HepG2 (cell line): Measurements from ENCODE around the gene HSPB9. TPM values are rescaled to one million over a fixed set of nuclear protein-coding genes. Genes with fewer than 3 reads are reported as not detected.

Source experiments
- ATAC-seq: fragments of 200-7000 bp; cut with Tn5 transposase; 3 replicates; pipeline ENCODE4 v1.9.1; 2020; ENCODE audit warnings: mild to moderate bottlenecking, moderate library complexity
- BruUV-seq: library from RNA; stranded (reverse); fragments of 400-500 nt; replicated peaks from 2 replicates; lab custom pipeline; 2021; lab: Mats Ljungman, UMichigan
- CTCF ChIA-PET: fragments of 300-600 bp; formaldehyde crosslinking; extraction: SDS; loops from one replicate; lab custom pipeline; 2021; ENCODE audit warnings: low total read pairs, inconsistent platforms, low intra/inter-chr PET ratio; lab: Yijun Ruan, JAX
- POLR2A ChIA-PET: fragments of 350-600 bp; sonication (Branson Sonifier 250); formaldehyde crosslinking; loops from one replicate; lab custom pipeline; 2020; ENCODE audit warnings: antibody characterized with exemption, inconsistent platforms; lab: Yijun Ruan, JAX
- DNase-seq: peaks from one replicate; pipeline ENCODE4 v3.0.0-alpha.2; 2015; ENCODE audit warnings: low spot score
- FAIRE-seq: peaks from 3 replicates; lab custom pipeline; 2011; peaks lifted over from hg19 to GRCh38; lab: Jason Lieb, UNC
- H2AFZ ChIP-seq: one replicate; pipeline ENCODE4 v1.6.1; 2011; ENCODE audit warnings: low read length, inconsistent platforms
- H3K27ac ChIP-seq: fragments of 300-600 bp; 3 replicates; pipeline ENCODE4 v1.8.0; 2011; ENCODE audit warnings: mixed run types, mild to moderate bottlenecking, mixed read lengths, low read length, inconsistent platforms; ENCODE audit not compliant: insufficient read depth; ENCODE audit errors: extremely low read length
- H3K27me3 ChIP-seq, 2 experiments: fragments of 200-600 bp in 1 of 2; 2 replicates in 1 of 2; 3 replicates in 1 of 2; pipeline versions ENCODE4 v1.6.0 to v1.8.0; 2011; ENCODE audit warnings: low read length in 2 of 2, mild to moderate bottlenecking in 2 of 2, moderate library complexity in 2 of 2, inconsistent platforms in 1 of 2; ENCODE audit not compliant: insufficient read depth in 2 of 2, control insufficient read depth in 1 of 2
- H3K36me3 ChIP-seq, 2 experiments: fragments of 200-600 bp in 1 of 2; replicated peaks in 1 of 2; 2 replicates in 1 of 2; 3 replicates in 1 of 2; pipeline versions ENCODE4 v1.5.1 to v1.8.0; 2011; ENCODE audit warnings: low read length in 2 of 2, inconsistent platforms in 1 of 2; ENCODE audit not compliant: insufficient read depth in 2 of 2, control insufficient read depth in 1 of 2
- H3K4me1 ChIP-seq: 2 replicates; pipeline ENCODE4 v1.5.1; 2012; ENCODE audit warnings: low read length, inconsistent platforms; ENCODE audit not compliant: insufficient read depth
- H3K4me2 ChIP-seq: 2 replicates; pipeline ENCODE4 v1.6.0; 2011; ENCODE audit warnings: low read depth, low read length, inconsistent platforms
- H3K4me3 ChIP-seq, 3 experiments: fragments of 200-600 bp in 1 of 3; sonication (generic), shearing (Covaris generic) in 1 of 3; replicated peaks in 1 of 3; 2 replicates each; pipeline ENCODE4 v1.5.1; 2011 to 2016; ENCODE audit warnings: low read length in 3 of 3, inconsistent platforms in 2 of 3, low read depth in 2 of 3, mild to moderate bottlenecking in 2 of 3, control low read depth in 1 of 3, mixed read lengths in 1 of 3; ENCODE audit not compliant: insufficient read depth in 1 of 3
- H3K79me2 ChIP-seq: one replicate; pipeline ENCODE4 v1.6.1; 2011; ENCODE audit warnings: low read length, inconsistent platforms; ENCODE audit not compliant: insufficient read depth
- H3K9ac ChIP-seq: 2 replicates; pipeline ENCODE4 v1.6.0; 2011; ENCODE audit warnings: mild to moderate bottlenecking, low read depth, low read length, inconsistent platforms; ENCODE audit not compliant: insufficient read depth
- H3K9me3 ChIP-seq: 2 replicates; pipeline ENCODE4 v1.5.1; 2012; ENCODE audit warnings: mild to moderate bottlenecking, low read length
- H4K20me1 ChIP-seq: 2 replicates; pipeline ENCODE4 v1.6.0; 2011; ENCODE audit warnings: inconsistent platforms, mild to moderate bottlenecking, low read length, moderate library complexity; ENCODE audit not compliant: insufficient read depth
- BORCS8-MEF2B ChIP-seq: sonication (generic); formaldehyde crosslinking; IDR thresholded peaks from 2 replicates; pipeline ENCODE4 v1.8.0; 2022; ENCODE audit warnings: mild to moderate bottlenecking, missing genetic modification reagents
- DRAP1 ChIP-seq: IDR thresholded peaks from 2 replicates; pipeline ENCODE4 v1.6.1; 2016; ENCODE audit warnings: missing genetic modification reagents, missing compliant biosample characterization
- EEA1 ChIP-seq: sonication (generic); formaldehyde crosslinking; IDR thresholded peaks from 2 replicates; pipeline ENCODE4 v1.5.1; 2020; ENCODE audit warnings: mild to moderate bottlenecking, missing genetic modification reagents, borderline replicate concordance
- HBP1 ChIP-seq: IDR thresholded peaks from 2 replicates; pipeline ENCODE4 v1.6.1; 2016; ENCODE audit warnings: low read depth, control low read depth
- KDM1A ChIP-seq: IDR thresholded peaks from 2 replicates; pipeline ENCODE4 v1.6.1; 2016; ENCODE audit warnings: missing compliant biosample characterization
- KLF16 ChIP-seq, 2 experiments: sonication (generic) in 1 of 2; formaldehyde crosslinking in 1 of 2; IDR thresholded peaks; 2 replicates each; pipeline versions ENCODE4 v1.6.1 to v1.8.0; 2016 to 2023; ENCODE audit warnings: missing genetic modification reagents in 2 of 2, missing compliant biosample characterization in 1 of 2
- KMT2A ChIP-seq: sonication (generic); formaldehyde crosslinking; IDR thresholded peaks from 2 replicates; pipeline ENCODE4 v1.4.0; 2020; ENCODE audit warnings: missing genetic modification reagents
- MEIS2 ChIP-seq: sonication (generic); formaldehyde crosslinking; IDR thresholded peaks from 2 replicates; pipeline ENCODE4 v1.9.0; 2021; ENCODE audit warnings: mild to moderate bottlenecking, missing genetic modification reagents
- MXI1 ChIP-seq: IDR thresholded peaks from 3 replicates; pipeline ENCODE4 v1.6.1; 2012; ENCODE audit warnings: low read depth, low read length, inconsistent platforms, borderline replicate concordance
- MYNN ChIP-seq: sonication (generic); formaldehyde crosslinking; IDR thresholded peaks from 2 replicates; pipeline ENCODE4 v1.4.0; 2020; ENCODE audit warnings: mild to moderate bottlenecking, low read depth, missing genetic modification reagents
- NFE2 ChIP-seq: sonication (generic); formaldehyde crosslinking; IDR thresholded peaks from 2 replicates; pipeline ENCODE4 v1.4.0; 2020; ENCODE audit warnings: missing genetic modification reagents
- NFYC ChIP-seq: IDR thresholded peaks from 2 replicates; pipeline ENCODE4 v1.6.1; 2016; ENCODE audit warnings: missing genetic modification reagents, missing compliant biosample characterization
- SP140L ChIP-seq: sonication (generic); formaldehyde crosslinking; IDR thresholded peaks from 2 replicates; pipeline ENCODE4 v1.4.0; 2020; ENCODE audit warnings: missing genetic modification reagents, borderline replicate concordance
- TCF7L2 ChIP-seq: IDR thresholded peaks from 2 replicates; pipeline ENCODE4 v1.6.1; 2011; ENCODE audit warnings: mild to moderate bottlenecking, low read depth, low read length, moderate library complexity
- TSC22D2 ChIP-seq: sonication (generic); formaldehyde crosslinking; IDR thresholded peaks from 2 replicates; pipeline ENCODE4 v1.5.1; 2020; ENCODE audit warnings: missing genetic modification reagents, mild to moderate bottlenecking, borderline replicate concordance
- ZNF382 ChIP-seq: sonication (generic); formaldehyde crosslinking; IDR thresholded peaks from 2 replicates; pipeline ENCODE4 v1.5.0; 2020; ENCODE audit warnings: missing genetic modification reagents, mild to moderate bottlenecking, borderline replicate concordance
- ZNF572 ChIP-seq: sonication (generic); formaldehyde crosslinking; IDR thresholded peaks from 2 replicates; pipeline ENCODE4 v1.5.1; 2020; ENCODE audit warnings: mild to moderate bottlenecking, missing genetic modification reagents
- ZNF644 ChIP-seq: IDR thresholded peaks from 2 replicates; pipeline ENCODE4 v1.6.1; 2016; ENCODE audit warnings: low read depth
- WGBS: methylation state at CpG from one replicate; pipeline ENCODE4 v1.1.6; 2017; ENCODE audit warnings: low lambda C conversion rate; 5-methylcytosine and 5-hydroxymethylcytosine counted together
- in situ Hi-C: cut with HindIII; loops from 2 replicates; pipeline ENCODE4 v1.10.0; 2017; ENCODE audit warnings: low pct_unique_long_range_greater_than_20kb; ENCODE audit not compliant: extremely low pct_ligation_motif_present
- intact Hi-C: fragments of 100-400 bp; cut with micrococcal nuclease; formaldehyde crosslinking; loops from one replicate; pipeline ENCODE4 v1.10.0; 2022; ENCODE audit not compliant: unreplicated experiment
- polyA plus RNA-seq, 8 experiments: library from polyadenylated mRNA; depleted of rRNA in 3 of 8; stranded (reverse) in 7 of 8; unstranded in 1 of 8; fragments of >200 nt; fragmentation: Illumina TruSeq in 4 of 8; extraction: Trizol in 4 of 8; gene quantifications; 2 replicates each; pipeline versions ENCODE4 v1.2.1 to v1.2.3, GENCODE V29; 2011 to 2016; ENCODE audit warnings: low read depth in 4 of 8, missing spikeins in 1 of 8, mixed read lengths in 1 of 8; ENCODE audit not compliant: insufficient read depth in 1 of 8
- total RNA-seq, 5 experiments: library from RNA; depleted of rRNA; stranded (reverse); fragments of >200 nt; fragmentation: Illumina TruSeq; extraction: Trizol; gene quantifications; 2 replicates each; pipeline ENCODE4 v1.2.3, GENCODE V29; 2016; ENCODE audit warnings: low read depth in 1 of 5
- TF ChIP-seq, protein P1 (sequence below): sonication (generic); formaldehyde crosslinking; IDR thresholded peaks from 2 replicates; pipeline ENCODE4 v1.5.0; 2020; ENCODE audit warnings: missing genetic modification reagents, mild to moderate bottlenecking, borderline replicate concordance
- TF ChIP-seq, protein P2 (sequence below): IDR thresholded peaks from 2 replicates; pipeline ENCODE4 v1.6.1; 2016; ENCODE audit warnings: missing compliant biosample characterization, missing genetic modification reagents, borderline replicate concordance

The HSPB9 gene
- total and polyA plus RNA-seq, 2 of the 13 experiments (the other 11 are each of a cell fraction or from before 2014, with no cell fraction given): 0.05 to 0.24 TPM

DNA sequence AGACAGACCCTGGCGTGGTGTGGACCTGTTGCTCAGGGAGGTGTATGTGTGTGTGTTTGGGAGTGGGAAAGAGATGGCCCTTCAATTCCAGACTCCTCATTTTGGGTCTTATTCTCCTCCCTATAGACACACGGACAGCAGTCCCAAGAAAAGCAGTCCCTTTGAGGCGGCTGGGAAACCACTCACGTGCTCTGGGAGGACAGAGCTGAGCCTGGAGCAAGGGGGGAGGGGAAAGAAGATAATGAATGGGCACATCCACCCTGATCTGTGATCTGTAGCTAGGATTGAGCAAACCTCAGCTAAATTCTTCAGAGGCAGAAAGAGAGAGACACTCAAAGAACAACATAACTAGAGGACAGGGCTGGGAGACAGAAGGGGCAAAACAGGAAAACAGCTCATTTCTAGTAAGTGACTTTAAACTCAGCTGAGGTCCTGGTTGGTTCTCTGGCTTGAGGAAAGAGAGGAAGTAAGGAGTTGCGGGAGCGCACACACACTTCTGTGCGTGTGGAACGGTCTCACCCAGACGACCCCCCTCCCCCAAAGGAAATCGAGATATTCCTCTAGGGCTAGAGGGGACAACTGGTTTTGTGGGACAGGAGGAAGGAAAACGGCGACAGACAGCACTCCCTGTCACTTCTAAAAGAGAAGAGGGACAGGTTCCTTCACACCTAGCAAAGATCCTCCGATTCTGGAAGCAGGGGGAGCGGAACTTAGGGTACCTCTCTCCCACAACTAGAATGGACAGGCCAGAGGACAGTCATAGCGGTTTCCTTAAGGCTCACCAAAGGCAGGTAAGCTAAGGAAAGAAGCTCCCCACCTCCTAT, 31.5 kb downstream of the HSPB9 start:
- no peaks in the 10 kb centered on the region; a peak in 1 of 5 replicates for H3K27me3 ChIP-seq
- no peak for FAIRE-seq
- CTCF ChIA-PET: no interaction called here
- peak overlapping the region; percentile 71 for H3K27ac ChIP-seq
- peak overlapping the region; percentile 94 for H3K9ac ChIP-seq
- no peak overlapping the region for H2AFZ ChIP-seq
- peak; percentile 71 for DNase-seq
- POLR2A ChIA-PET: interaction anchor here (0.5 to 2.6 kb wide), 21 partner anchors 9 to 466 kb away, joined by 3 to 20 read pairs (median 4); partner anchors contain the start of genes DHX58, DNAJC7, GHDC and KAT2A
- intact Hi-C loops: no loop called here
- WGBS: 2% methylated on average over 15 of the region's 15 CpGs
- H3K79me2 ChIP-seq: peaks cover 51% of the 10 kb centered on the region
- no peaks in the 10 kb centered on the region for H3K9me3 ChIP-seq
- H3K36me3 ChIP-seq: peaks cover 1 to 8% of the 10 kb centered on the region in 2 experiments; a peak in 2 of 5 replicates
- BruUV-seq: TSS peak; percentile 95
- peaks cover 5% of the 10 kb centered on the region; the same call in 1 of the 2 replicates for H4K20me1 ChIP-seq
- peak overlapping the region; percentile 94 for H3K4me2 ChIP-seq
- in situ Hi-C loops: no loop called here
- peaks cover 48% of the 10 kb centered on the region for H3K4me1 ChIP-seq
- H3K4me3 ChIP-seq: peak overlapping the region; percentile 95 to 100 (median 97)
- ATAC-seq: peak; percentile 39
- TF ChIP-seq, protein P1, sequence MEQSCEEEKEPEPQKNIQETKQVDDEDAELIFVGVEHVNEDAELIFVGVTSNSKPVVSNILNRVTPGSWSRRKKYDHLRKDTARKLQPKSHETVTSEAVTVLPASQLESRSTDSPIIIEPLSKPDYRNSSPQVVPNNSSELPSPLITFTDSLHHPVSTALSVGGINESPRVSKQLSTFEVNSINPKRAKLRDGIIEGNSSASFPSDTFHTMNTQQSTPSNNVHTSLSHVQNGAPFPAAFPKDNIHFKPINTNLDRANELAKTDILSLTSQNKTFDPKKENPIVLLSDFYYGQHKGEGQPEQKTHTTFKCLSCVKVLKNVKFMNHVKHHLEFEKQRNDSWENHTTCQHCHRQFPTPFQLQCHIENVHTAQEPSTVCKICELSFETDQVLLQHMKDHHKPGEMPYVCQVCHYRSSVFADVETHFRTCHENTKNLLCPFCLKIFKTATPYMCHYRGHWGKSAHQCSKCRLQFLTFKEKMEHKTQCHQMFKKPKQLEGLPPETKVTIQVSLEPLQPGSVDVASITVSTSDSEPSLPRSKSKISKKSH (CRISPR knock-in tag): no peak
- TF ChIP-seq EEA1 (CRISPR knock-in tag) (no peak), KLF16 (CRISPR knock-in tag; IDR thresholded peaks at IDR 0.05) (0 out of 4 replicates have a peak, but pooled peaks of 1 of the 2 experiments have one; percentile 54), SP140L (CRISPR knock-in tag) (no peak), NFYC (CRISPR knock-in tag) (peak; percentile 33; the same call in 1 of the 2 replicates), DRAP1 (0 out of 2 replicates have a peak, but pooled peaks have one; percentile 0), TSC22D2 (CRISPR knock-in tag) (no peak), ZNF382 (CRISPR knock-in tag) (no peak), KMT2A (CRISPR knock-in tag) (peak; percentile 17; the same call in 1 of the 2 replicates), TCF7L2 (no peak), MYNN (CRISPR knock-in tag) (no peak), NFE2 (CRISPR knock-in tag) (no peak), ZNF572 (CRISPR knock-in tag) (no peak), BORCS8-MEF2B (CRISPR knock-in tag) (no peak), MXI1 (no peak; the same call in 2 of the 3 replicates), MEIS2 (CRISPR knock-in tag) (no peak), KDM1A (CRISPR knock-in tag) (no peak), HBP1 (peak; percentile 80; the same call in 1 of the 2 replicates), ZNF644 (no peak)
- TF ChIP-seq, protein P2, sequence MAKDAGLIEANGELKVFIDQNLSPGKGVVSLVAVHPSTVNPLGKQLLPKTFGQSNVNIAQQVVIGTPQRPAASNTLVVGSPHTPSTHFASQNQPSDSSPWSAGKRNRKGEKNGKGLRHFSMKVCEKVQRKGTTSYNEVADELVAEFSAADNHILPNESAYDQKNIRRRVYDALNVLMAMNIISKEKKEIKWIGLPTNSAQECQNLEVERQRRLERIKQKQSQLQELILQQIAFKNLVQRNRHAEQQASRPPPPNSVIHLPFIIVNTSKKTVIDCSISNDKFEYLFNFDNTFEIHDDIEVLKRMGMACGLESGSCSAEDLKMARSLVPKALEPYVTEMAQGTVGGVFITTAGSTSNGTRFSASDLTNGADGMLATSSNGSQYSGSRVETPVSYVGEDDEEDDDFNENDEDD (CRISPR knock-in tag): peak; percentile 13; the same call in 1 of the 2 replicates
